ENCODE results near the gene CCDC149. TPM values are rescaled to one million over a fixed set of nuclear protein-coding genes. Genes with fewer than 3 reads are reported as not detected.

CCDC149 gene
- total RNA-seq, 2 donors from 2014 or later, result 4.9 to 5.5 TPM

- WGBS, 2 experiments (ENCODE audit: insufficient coverage in 1 of 2, insufficient read length in 1 of 2), result 89% methylated on average over 1 of the region's 1 CpG; no CpG with 5 or more reads in 1 of the 2 experiments
- no peaks in the 10 kb centered on the region for H3K4me1 ChIP-seq (ENCODE audit: control insufficient read depth, insufficient read depth, low read length)
- H3K9ac ChIP-seq (ENCODE audit: extremely low read depth, low read length, poor library complexity, severe bottlenecking), result no peak overlapping the region
- no peak overlapping the region for H3K27ac Mint-ChIP-seq
- H3K9me3 ChIP-seq (ENCODE audit: control insufficient read depth, low read length), result peaks cover 24% of the 10 kb centered on the region
- peaks cover 47% of the 10 kb centered on the region for H3K27me3 ChIP-seq (ENCODE audit: control insufficient read depth, insufficient read depth, low read length, poor library complexity, severe bottlenecking)
- H3K4me3 ChIP-seq (ENCODE audit: low read length), result no peak overlapping the region
- TF ChIP-seq CTCF (conservative IDR thresholded peaks at IDR 0.05), result no peak
- no peaks in the 10 kb centered on the region for H3K36me3 Mint-ChIP-seq (ENCODE audit: low read depth)
- H3K36me3 ChIP-seq (ENCODE audit: control insufficient read depth, insufficient read depth, low read length), result no peaks in the 10 kb centered on the region
- H3K27ac ChIP-seq (ENCODE audit: low read depth, low read length), result no peak overlapping the region
- H3K27me3 Mint-ChIP-seq (ENCODE audit: insufficient read depth), result peaks cover 73% of the 10 kb centered on the region
- H3K4me3 Mint-ChIP-seq, result no peak overlapping the region
- no peak for DNase-seq
- H3K4me1 Mint-ChIP-seq, result peaks cover 8% of the 10 kb centered on the region
- peaks cover 24% of the 10 kb centered on the region for H3K9me3 Mint-ChIP-seq
Measured at GRCh38 chr4:24930151-24930550, 17.3 kb upstream of the CCDC149 start.

DNA sequence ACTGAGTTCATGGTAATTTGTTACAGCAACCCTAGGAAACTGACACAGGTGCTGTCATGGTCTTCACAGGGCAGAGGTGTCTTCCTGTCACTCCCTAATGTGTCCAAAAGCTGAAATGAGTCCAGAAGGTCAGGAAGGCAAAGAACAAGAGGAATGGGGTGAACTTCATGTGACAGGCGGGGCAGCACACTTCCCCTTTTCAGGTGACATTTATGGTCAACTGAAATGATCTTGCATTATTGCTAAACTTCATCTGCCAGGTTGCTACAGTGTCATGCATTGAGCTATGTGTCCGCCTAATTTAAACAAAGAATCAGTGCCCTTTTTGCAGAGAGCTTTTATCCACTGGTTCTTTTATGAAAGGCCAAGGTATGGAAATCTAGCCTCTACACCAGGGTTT lies 15.9 kb upstream of the CCDC149 start:
- Mint-ChIP-seq H3K27ac (no peak overlapping the region), H3K4me1 (peaks cover 9% of the 10 kb centered on the region), H3K27me3 (ENCODE audit: insufficient read depth) (peaks cover 71% of the 10 kb centered on the region), H3K4me3 (no peak overlapping the region), H3K9me3 (peaks cover 10% of the 10 kb centered on the region), H3K36me3 (ENCODE audit: low read depth) (no peaks in the 10 kb centered on the region)
- WGBS, 2 experiments (ENCODE audit: insufficient coverage in 1 of 2, insufficient read length in 1 of 2), result 90 to 100% methylated on average over 2 of the region's 2 CpGs
- Histone ChIP-seq H3K4me1 (ENCODE audit: control insufficient read depth, insufficient read depth, low read length) (no peaks in the 10 kb centered on the region), H3K4me3 (ENCODE audit: low read length) (no peak overlapping the region), H3K36me3 (ENCODE audit: control insufficient read depth, insufficient read depth, low read length) (no peaks in the 10 kb centered on the region), H3K9me3 (ENCODE audit: control insufficient read depth, low read length) (peaks cover 9% of the 10 kb centered on the region), H3K9ac (ENCODE audit: extremely low read depth, low read length, poor library complexity, severe bottlenecking) (no peak overlapping the region), H3K27me3 (ENCODE audit: control insufficient read depth, insufficient read depth, low read length, poor library complexity, severe bottlenecking) (peaks cover 46% of the 10 kb centered on the region), H3K27ac (ENCODE audit: low read depth, low read length) (no peak overlapping the region)
- no peak for TF ChIP-seq CTCF (conservative IDR thresholded peaks at IDR 0.05)
- DNase-seq, result no peak

DNA sequence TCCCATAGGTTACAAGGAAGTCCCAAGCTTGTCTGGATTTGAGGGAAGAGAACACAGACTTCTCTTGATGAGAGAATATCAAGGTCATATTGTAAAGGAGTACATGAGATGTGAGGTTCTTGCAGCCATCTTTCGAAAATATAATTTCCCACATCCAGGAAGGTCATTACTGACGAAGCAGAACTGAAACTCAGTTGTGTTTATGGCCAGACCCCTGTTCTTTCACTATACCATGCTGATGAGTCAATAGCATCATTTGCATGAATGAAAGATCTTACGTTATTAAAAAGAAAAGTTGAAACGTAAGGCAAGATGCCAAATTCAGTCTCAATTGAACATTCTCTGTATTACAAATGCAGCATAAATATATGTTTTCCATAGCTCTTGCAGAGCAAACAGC lies 14.2 kb upstream of the CCDC149 start:
- Mint-ChIP-seq H3K36me3 (ENCODE audit: low read depth) (no peaks in the 10 kb centered on the region), H3K4me3 (no peak overlapping the region)
- WGBS, 2 experiments (ENCODE audit: insufficient coverage in 1 of 2, insufficient read length in 1 of 2), result 93 to 100% methylated on average over 4 of the region's 4 CpGs

More for the DNA sequence above, 14.2 kb upstream of the CCDC149 start:
- H3K27ac Mint-ChIP-seq, result no peak overlapping the region
- Histone ChIP-seq H3K4me3 (ENCODE audit: low read length) (no peak overlapping the region), H3K9me3 (ENCODE audit: control insufficient read depth, low read length) (no peaks in the 10 kb centered on the region), H3K36me3 (ENCODE audit: control insufficient read depth, insufficient read depth, low read length) (no peaks in the 10 kb centered on the region), H3K27ac (ENCODE audit: low read depth, low read length) (no peak overlapping the region), H3K9ac (ENCODE audit: extremely low read depth, low read length, poor library complexity, severe bottlenecking) (no peak overlapping the region), H3K4me1 (ENCODE audit: control insufficient read depth, insufficient read depth, low read length) (no peaks in the 10 kb centered on the region), H3K27me3 (ENCODE audit: control insufficient read depth, insufficient read depth, low read length, poor library complexity, severe bottlenecking) (peaks cover 50% of the 10 kb centered on the region)
- H3K27me3 Mint-ChIP-seq (ENCODE audit: insufficient read depth), result peaks cover 72% of the 10 kb centered on the region
- no peak for TF ChIP-seq CTCF (conservative IDR thresholded peaks at IDR 0.05)
- DNase-seq, result no peak
- peaks cover 10% of the 10 kb centered on the region for H3K4me1 Mint-ChIP-seq
- H3K9me3 Mint-ChIP-seq, result no peaks in the 10 kb centered on the region
